Lower lobe of right lung (tissue), 2 donors: ENCODE results near the gene SVIP. TPM values are rescaled to one million over a fixed set of nuclear protein-coding genes. Genes with fewer than 3 reads are reported as not detected.

ENCODE experiments used
- ATAC-seq, 2 donors: fragments of 200-7000 bp; cut with Tn5 transposase; one replicate each; pipeline ENCODE4 v1.9.1; 2020 to 2022; ENCODE audit warnings: mild to moderate bottlenecking in 2 of 2, moderate library complexity in 2 of 2
- DNase-seq: peaks from one replicate; pipeline ENCODE4 v3.0.0-alpha.2; 2020
- H3K27ac ChIP-seq: fragments of 200-600 bp; one replicate; pipeline ENCODE4 v1.8.0; 2022
- H3K27me3 ChIP-seq: fragments of 200-600 bp; one replicate; pipeline ENCODE4 v1.8.0; 2022; ENCODE audit warnings: low read depth
- H3K36me3 ChIP-seq: fragments of 200-600 bp; one replicate; pipeline ENCODE4 v1.8.0; 2022; ENCODE audit warnings: mild to moderate bottlenecking
- H3K4me1 ChIP-seq: fragments of 200-600 bp; one replicate; pipeline ENCODE4 v1.8.0; 2022
- H3K4me3 ChIP-seq: fragments of 200-600 bp; one replicate; pipeline ENCODE4 v1.8.0; 2022; ENCODE audit warnings: mild to moderate bottlenecking
- H3K9me3 ChIP-seq: fragments of 200-600 bp; one replicate; pipeline ENCODE4 v1.8.0; 2022
- CTCF ChIP-seq: fragments of 200-600 bp; IDR thresholded peaks from one replicate; pipeline ENCODE4 v1.8.0; 2022; ENCODE audit warnings: antibody characterized with exemption, mild to moderate bottlenecking
- intact Hi-C: fragments of 100-400 bp; cut with DNase I; formaldehyde crosslinking; loops from one replicate; pipeline ENCODE4 v1.11.0; 2022
- total RNA-seq: library from RNA; stranded (reverse); fragmentation: NEBNext Ultra II Directional; extraction: Animal tissue kit (Norgen Biotek cat#: 25700); gene quantifications from one replicate; pipeline ENCODE4 v1.2.1, GENCODE V29; 2021
- donor health status: DM: no; HTN: yes; CAD: no; lungs with severe emphysema.

SVIP gene
- total RNA-seq, 1 donor from 2014 or later = 27.1 TPM

- H3K27ac ChIP-seq = no peak overlapping the region
- H3K4me3 ChIP-seq = no peak overlapping the region
- TF ChIP-seq CTCF = no peak
- no peaks in the 10 kb centered on the region for H3K36me3 ChIP-seq
- H3K4me1 ChIP-seq = peaks cover 6% of the 10 kb centered on the region
- no peaks in the 10 kb centered on the region for H3K27me3 ChIP-seq
- intact Hi-C loops = no loop called here
- no peaks in the 10 kb centered on the region for H3K9me3 ChIP-seq
- DNase-seq (no peak), ATAC-seq (no peak)
Measured at GRCh38 chr11:22807855-22808570, 21.6 kb downstream of the SVIP start.

- H3K27me3 ChIP-seq = no peaks in the 10 kb centered on the region
- intact Hi-C loops = no loop called here
- no peaks in the 10 kb centered on the region for H3K36me3 ChIP-seq
- no peak for ATAC-seq
- H3K27ac ChIP-seq = no peak overlapping the region
- no peaks in the 10 kb centered on the region for H3K9me3 ChIP-seq
- DNase-seq = no peak
- H3K4me3 ChIP-seq = no peak overlapping the region
- H3K4me1 ChIP-seq = peaks cover 6% of the 10 kb centered on the region
- TF ChIP-seq CTCF = no peak
Measured at GRCh38 chr11:22807391-22807790, 22.2 kb downstream of the SVIP start.

GRCh38 chr11:22802861-22803260 lies 26.7 kb downstream of the SVIP start:
- no peaks in the 10 kb centered on the region for H3K27me3 ChIP-seq
- no peak overlapping the region for H3K27ac ChIP-seq
- TF ChIP-seq CTCF = no peak
- no peaks in the 10 kb centered on the region for H3K9me3 ChIP-seq
- no peaks in the 10 kb centered on the region for H3K4me1 ChIP-seq
- H3K36me3 ChIP-seq = no peaks in the 10 kb centered on the region
- no peak for ATAC-seq
- intact Hi-C loops = no loop called here
- DNase-seq = no peak
- H3K4me3 ChIP-seq = no peak overlapping the region

- Histone ChIP-seq H3K4me1 (no peaks in the 10 kb centered on the region), H3K36me3 (no peaks in the 10 kb centered on the region), H3K27ac (no peak overlapping the region), H3K27me3 (no peaks in the 10 kb centered on the region), H3K4me3 (no peak overlapping the region), H3K9me3 (no peaks in the 10 kb centered on the region)
- ATAC-seq = no peak
- no peak for TF ChIP-seq CTCF
- intact Hi-C loops = no loop called here
- no peak for DNase-seq
Measured at GRCh38 chr11:22800482-22800881, 29.1 kb downstream of the SVIP start.

GRCh38 chr11:22798901-22799300 lies 30.7 kb downstream of the SVIP start:
- ATAC-seq = no peak
- Histone ChIP-seq H3K27ac (no peak overlapping the region), H3K4me1 (no peaks in the 10 kb centered on the region), H3K36me3 (no peaks in the 10 kb centered on the region), H3K9me3 (no peaks in the 10 kb centered on the region), H3K27me3 (no peaks in the 10 kb centered on the region), H3K4me3 (no peak overlapping the region)
- DNase-seq = no peak
- intact Hi-C loops = no loop called here
- TF ChIP-seq CTCF = no peak
